A549 treated with dexamethasone at 1 μM for 4 hours (cell line): Measurements from ENCODE around the gene YJU2. TPM values are rescaled to one million over a fixed set of nuclear protein-coding genes. Genes with fewer than 3 reads are reported as not detected.

Experiments used
- total RNA-seq: library from RNA; stranded (reverse); fragments of 200-300 nt; extraction: Qiagen RNA extraction; gene quantifications from 5 replicates; pipeline ENCODE4 v1.2.3, GENCODE V29; 2022

The YJU2 gene
- total RNA-seq = 19.3 to 24.9 TPM (median 20.3 TPM) in 5 replicates

GRCh38 chr19:4246767-4247593 is at the start of gene YJU2:
Gene YJU2 (plus strand): TSS chr19:4247080. CDS start chr19:4247147, 67 bp downstream.

GRCh38 chr19:4229179-4229931 is 17.5 kb upstream of the YJU2 start, which contains the start of gene EBI3:
Gene EBI3 (plus strand): TSS chr19:4229523. CDS start chr19:4229551, 28 bp downstream.

GRCh38 chr19:4278419-4279266 is 31.8 kb downstream of the YJU2 start, which contains the start of gene SHD:
Gene SHD (plus strand): TSS chr19:4279266. CDS start chr19:4280064, 798 bp downstream.

GRCh38 chr19:4302243-4302640 is 55.4 kb downstream of the YJU2 start, which contains the start of gene TMIGD2:
Gene TMIGD2 (minus strand): TSS chr19:4302389. CDS start chr19:4302385, 4 bp downstream.

GRCh38 chr19:4304538-4305256 is 57.8 kb downstream of the YJU2 start, which contains the start of gene FSD1:
Gene FSD1 (plus strand): TSS chr19:4304598. CDS start chr19:4304747, 149 bp downstream.

Other genes starting within 250 kb of the YJU2 start
- 12.5 to 24.6 TPM (median 18.7 TPM) in 5 replicates for gene PIAS4, start 239.3 kb upstream of the YJU2 start, total RNA-seq
- 13.8 to 27.4 TPM (median 23.8 TPM) in 5 replicates for gene ZBTB7A, start 180.2 kb upstream of the YJU2 start, total RNA-seq
- gene MAP2K2, start 123.0 kb upstream of the YJU2 start, total RNA-seq = 126 to 204 TPM (median 182 TPM) in 5 replicates
- 0.06 to 0.21 TPM (median 0.10 TPM) in 5 replicates for gene CREB3L3, start 93.4 kb upstream of the YJU2 start, total RNA-seq
- 23.7 to 37.0 TPM (median 31.4 TPM) in 5 replicates for gene SIRT6, start 64.5 kb upstream of the YJU2 start, total RNA-seq
- 0.21 to 0.34 TPM (median 0.27 TPM) in 5 replicates for gene ANKRD24, start 64.4 kb upstream of the YJU2 start, total RNA-seq
- 2.8 to 5.0 TPM (median 3.4 TPM) in 5 replicates for gene EBI3, start 17.6 kb upstream of the YJU2 start, total RNA-seq
- 0.06 to 0.14 TPM in 2 of 5 replicates, not detected in the others for gene SHD, start 32.2 kb downstream of the YJU2 start, total RNA-seq
- not detected in 5 replicates for gene TMIGD2, start 55.3 kb downstream of the YJU2 start, total RNA-seq
- gene FSD1, start 57.5 kb downstream of the YJU2 start, total RNA-seq = 6.7 to 8.0 TPM (median 7.6 TPM) in 5 replicates
- gene STAP2, start 91.7 kb downstream of the YJU2 start, total RNA-seq = not detected in 5 replicates
- gene MPND, start 96.5 kb downstream of the YJU2 start, total RNA-seq = 7.1 to 11.2 TPM (median 10.2 TPM) in 5 replicates
- gene SH3GL1, start 153.5 kb downstream of the YJU2 start, total RNA-seq = 45.3 to 65.3 TPM (median 62.0 TPM) in 5 replicates
- gene CHAF1A, start 155.6 kb downstream of the YJU2 start, total RNA-seq = 18.1 to 25.2 TPM (median 23.6 TPM) in 5 replicates
- gene UBXN6, start 210.7 kb downstream of the YJU2 start, total RNA-seq = 37.8 to 57.7 TPM (median 54.4 TPM) in 5 replicates
- gene HDGFL2, start 225.2 kb downstream of the YJU2 start, total RNA-seq = 21.0 to 31.6 TPM (median 29.2 TPM) in 5 replicates